HL-60 (cell line): ENCODE results near the gene WNT16.

ENCODE experiments used
- POLR2AphosphoS5 ChIP-seq: IDR thresholded peaks from 2 replicates; pipeline ENCODE4 v1.6.1; 2012; ENCODE audit warnings: low read depth
- TF ChIP-seq, protein P1 (sequence below): IDR thresholded peaks from one replicate; pipeline ENCODE4 v1.5.1; 2011; ENCODE audit warnings: low read length, control low read depth, inconsistent platforms; ENCODE audit not compliant: insufficient read depth
- TF ChIP-seq, protein P2 (sequence below): IDR thresholded peaks from 2 replicates; pipeline ENCODE4 v1.6.1; 2012; ENCODE audit warnings: low read depth; ENCODE audit not compliant: insufficient replicate concordance

DNA sequence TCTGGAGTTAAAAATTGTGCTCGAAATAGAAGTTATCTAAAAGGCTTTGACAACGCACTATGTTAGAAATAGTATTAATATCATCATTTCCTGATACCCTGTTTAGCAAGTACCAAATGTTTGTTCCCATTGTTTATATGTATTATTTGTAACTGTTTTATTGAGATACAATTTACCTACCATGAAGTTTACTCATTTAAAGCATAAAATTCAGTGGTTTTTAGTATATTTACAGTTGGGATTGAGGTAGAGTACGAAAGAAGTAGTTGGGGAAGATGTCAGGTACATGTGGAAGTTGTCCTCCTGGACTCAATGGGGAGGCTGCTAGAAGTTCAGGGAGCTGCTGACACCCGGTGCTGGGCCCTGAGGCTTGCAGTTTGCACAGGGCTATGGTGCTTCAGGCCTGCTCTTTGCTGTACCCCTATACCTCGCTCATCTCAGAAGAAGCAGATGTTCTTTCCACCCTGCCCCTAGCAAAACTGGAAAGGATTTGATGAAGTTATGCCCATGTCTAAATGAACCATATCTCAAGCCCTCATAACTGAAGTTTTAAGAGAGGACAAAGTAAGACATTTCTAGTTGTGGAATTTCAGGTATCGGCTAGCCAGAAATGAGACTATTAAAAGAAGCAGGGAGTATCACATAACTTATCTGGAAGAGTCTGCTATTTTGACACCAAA lies 25.2 kb upstream of the WNT16 start:
- TF ChIP-seq, protein P1, sequence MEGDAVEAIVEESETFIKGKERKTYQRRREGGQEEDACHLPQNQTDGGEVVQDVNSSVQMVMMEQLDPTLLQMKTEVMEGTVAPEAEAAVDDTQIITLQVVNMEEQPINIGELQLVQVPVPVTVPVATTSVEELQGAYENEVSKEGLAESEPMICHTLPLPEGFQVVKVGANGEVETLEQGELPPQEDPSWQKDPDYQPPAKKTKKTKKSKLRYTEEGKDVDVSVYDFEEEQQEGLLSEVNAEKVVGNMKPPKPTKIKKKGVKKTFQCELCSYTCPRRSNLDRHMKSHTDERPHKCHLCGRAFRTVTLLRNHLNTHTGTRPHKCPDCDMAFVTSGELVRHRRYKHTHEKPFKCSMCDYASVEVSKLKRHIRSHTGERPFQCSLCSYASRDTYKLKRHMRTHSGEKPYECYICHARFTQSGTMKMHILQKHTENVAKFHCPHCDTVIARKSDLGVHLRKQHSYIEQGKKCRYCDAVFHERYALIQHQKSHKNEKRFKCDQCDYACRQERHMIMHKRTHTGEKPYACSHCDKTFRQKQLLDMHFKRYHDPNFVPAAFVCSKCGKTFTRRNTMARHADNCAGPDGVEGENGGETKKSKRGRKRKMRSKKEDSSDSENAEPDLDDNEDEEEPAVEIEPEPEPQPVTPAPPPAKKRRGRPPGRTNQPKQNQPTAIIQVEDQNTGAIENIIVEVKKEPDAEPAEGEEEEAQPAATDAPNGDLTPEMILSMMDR = no peak
- TF ChIP-seq, protein P2, sequence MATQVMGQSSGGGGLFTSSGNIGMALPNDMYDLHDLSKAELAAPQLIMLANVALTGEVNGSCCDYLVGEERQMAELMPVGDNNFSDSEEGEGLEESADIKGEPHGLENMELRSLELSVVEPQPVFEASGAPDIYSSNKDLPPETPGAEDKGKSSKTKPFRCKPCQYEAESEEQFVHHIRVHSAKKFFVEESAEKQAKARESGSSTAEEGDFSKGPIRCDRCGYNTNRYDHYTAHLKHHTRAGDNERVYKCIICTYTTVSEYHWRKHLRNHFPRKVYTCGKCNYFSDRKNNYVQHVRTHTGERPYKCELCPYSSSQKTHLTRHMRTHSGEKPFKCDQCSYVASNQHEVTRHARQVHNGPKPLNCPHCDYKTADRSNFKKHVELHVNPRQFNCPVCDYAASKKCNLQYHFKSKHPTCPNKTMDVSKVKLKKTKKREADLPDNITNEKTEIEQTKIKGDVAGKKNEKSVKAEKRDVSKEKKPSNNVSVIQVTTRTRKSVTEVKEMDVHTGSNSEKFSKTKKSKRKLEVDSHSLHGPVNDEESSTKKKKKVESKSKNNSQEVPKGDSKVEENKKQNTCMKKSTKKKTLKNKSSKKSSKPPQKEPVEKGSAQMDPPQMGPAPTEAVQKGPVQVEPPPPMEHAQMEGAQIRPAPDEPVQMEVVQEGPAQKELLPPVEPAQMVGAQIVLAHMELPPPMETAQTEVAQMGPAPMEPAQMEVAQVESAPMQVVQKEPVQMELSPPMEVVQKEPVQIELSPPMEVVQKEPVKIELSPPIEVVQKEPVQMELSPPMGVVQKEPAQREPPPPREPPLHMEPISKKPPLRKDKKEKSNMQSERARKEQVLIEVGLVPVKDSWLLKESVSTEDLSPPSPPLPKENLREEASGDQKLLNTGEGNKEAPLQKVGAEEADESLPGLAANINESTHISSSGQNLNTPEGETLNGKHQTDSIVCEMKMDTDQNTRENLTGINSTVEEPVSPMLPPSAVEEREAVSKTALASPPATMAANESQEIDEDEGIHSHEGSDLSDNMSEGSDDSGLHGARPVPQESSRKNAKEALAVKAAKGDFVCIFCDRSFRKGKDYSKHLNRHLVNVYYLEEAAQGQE = no peak
- no peak for TF ChIP-seq POLR2AphosphoS5
